ENCODE data around the gene PRCD. TPM values are rescaled to one million over a fixed set of nuclear protein-coding genes. Genes with fewer than 3 reads are reported as not detected.
"Not testable (repeated sequence)": the region's sequence is repeated elsewhere in the genome, so short reads cannot be mapped to it uniquely, and the experiment has no call there.

Gene PRCD
- total and polyA plus RNA-seq, 8 donors, result 0.55 to 7.3 (median 1.1) TPM

DNA sequence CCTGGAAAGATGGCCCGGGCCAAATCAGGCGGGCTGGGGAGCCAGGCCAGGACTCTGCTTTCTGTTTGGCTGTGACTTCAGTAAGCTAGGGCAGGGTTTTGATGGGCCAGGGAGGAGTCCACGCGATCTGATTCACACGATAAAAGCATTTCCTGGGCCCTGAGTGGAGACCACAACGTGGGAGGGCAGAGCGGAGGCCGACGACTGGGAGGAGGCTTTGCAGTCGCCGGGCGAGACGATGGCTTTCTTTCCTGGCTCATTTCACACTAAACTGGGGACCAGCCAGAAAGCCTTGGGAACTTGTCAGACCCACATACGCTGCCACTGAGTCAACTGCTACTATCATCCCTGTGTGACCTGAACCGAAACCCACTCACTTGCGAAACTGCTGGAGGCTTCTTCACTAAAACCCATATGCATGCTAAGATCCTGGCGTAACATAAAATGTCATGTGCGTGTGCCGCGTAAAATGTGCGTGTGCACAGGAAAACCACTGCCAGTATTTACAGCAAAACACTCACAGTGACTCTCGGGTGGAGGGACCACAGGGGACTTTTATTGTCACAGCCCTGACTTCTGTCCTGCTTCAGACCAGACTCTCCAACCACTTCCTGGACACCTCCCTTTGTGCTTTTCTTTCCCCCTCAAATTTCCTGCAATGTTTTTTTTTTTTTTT, 24.4 kb upstream of the PRCD start:
- no peak for TF ChIP-seq CTCF (IDR thresholded peaks at IDR 0.05)
- no peak overlapping the region for H3K4me3 ChIP-seq
- no peaks in the 10 kb centered on the region for H3K4me1 ChIP-seq

GRCh38 chr17:76517638-76518038, 22.2 kb upstream of the PRCD start:
- Histone ChIP-seq H3K4me3 (no peak overlapping the region), H3K36me3 (no peaks in the 10 kb centered on the region), H3K9me3 (no peaks in the 10 kb centered on the region), H3K27me3 (peaks cover 0 to 5% (median 0%) of the 10 kb centered on the region in 4 donors), H3K27ac (no peak overlapping the region), H3K4me1 (no peaks in the 10 kb centered on the region)
- FAIRE-seq (no peak), ATAC-seq (no peak), DNase-seq (no peak)
- TF ChIP-seq CTCF (IDR thresholded peaks at IDR 0.05), result no peak
- WGBS, 2 donors, result 81 to 89% methylated on average over 11 of the region's 11 CpGs
- intact Hi-C loops (cut with DNase I), result no loop called here

More for the DNA sequence above, 24.4 kb upstream of the PRCD start:
- H3K36me3 ChIP-seq, result no peaks in the 10 kb centered on the region
- FAIRE-seq, result no peak
- intact Hi-C loops (cut with DNase I), result no loop called here
- peak; percentile 47 to 68 (median 64) for ATAC-seq
- peak in 2 of 6 donors; percentile 38 to 61 for DNase-seq
- no peaks in the 10 kb centered on the region for H3K9me3 ChIP-seq
- H3K27ac ChIP-seq, result peak overlapping the region in 1 of 4 donors; percentile 39
- WGBS, 2 donors, result 79 to 83% methylated on average over 22 of the region's 22 CpGs
- H3K27me3 ChIP-seq, result no peaks in the 10 kb centered on the region

- intact Hi-C loops (cut with DNase I), result no loop called here
- H3K36me3 ChIP-seq, result no peaks in the 10 kb centered on the region
- FAIRE-seq (no peak), ATAC-seq (no peak), DNase-seq (no peak)
- no peaks in the 10 kb centered on the region for H3K9me3 ChIP-seq
- no peak for TF ChIP-seq CTCF (IDR thresholded peaks at IDR 0.05)
- no peak overlapping the region for H3K4me3 ChIP-seq
- peaks cover 0 to 5% (median 0%) of the 10 kb centered on the region in 4 donors for H3K27me3 ChIP-seq
- H3K4me1 ChIP-seq, result peaks cover 0 to 7% (median under 1%) of the 10 kb centered on the region in 3 donors
- WGBS, 2 donors, result 65 to 72% methylated on average over 15 of the region's 15 CpGs
- H3K27ac ChIP-seq, result no peak overlapping the region
Measured at GRCh38 chr17:76519048-76519966, 20.5 kb upstream of the PRCD start.

DNA sequence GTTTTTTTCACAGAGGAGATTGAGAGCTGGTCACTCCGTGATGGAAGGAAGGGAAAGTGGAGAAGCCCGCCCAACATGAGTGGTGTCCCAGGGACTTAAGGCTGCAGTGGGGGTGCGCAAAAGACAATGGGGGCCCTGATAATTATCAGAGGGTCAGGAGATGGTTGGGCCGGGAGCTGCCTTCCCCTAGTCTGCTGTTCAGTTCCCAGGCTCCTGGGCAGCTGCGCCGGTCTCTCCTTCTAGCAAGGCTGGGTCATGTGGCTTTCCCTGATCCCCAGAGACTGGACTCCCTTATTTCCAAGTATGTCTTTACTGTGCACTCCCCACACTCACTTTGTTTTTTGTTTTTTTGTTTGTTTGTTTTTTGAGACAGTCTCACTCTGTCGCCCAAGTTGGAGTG, 18.6 kb upstream of the PRCD start:
- Histone ChIP-seq H3K36me3 (no peaks in the 10 kb centered on the region), H3K4me3 (no peak overlapping the region), H3K4me1 (peaks cover 9 to 14% (median 10%) of the 10 kb centered on the region in 3 donors), H3K9me3 (no peaks in the 10 kb centered on the region), H3K27ac (no peak overlapping the region), H3K27me3 (peaks cover 0 to 5% (median 0%) of the 10 kb centered on the region in 4 donors)
- DNase-seq (no peak), ATAC-seq (no peak), FAIRE-seq (no peak)
- WGBS, 2 donors, result 76 to 77% methylated on average over 7 of the region's 7 CpGs
- TF ChIP-seq CTCF (IDR thresholded peaks at IDR 0.05), result no peak
- intact Hi-C loops (cut with DNase I), result loop anchor here in 2 of 3 donors (5.0 to 10.0 kb wide), 2 partner anchors 104 to 106 kb away; no protein-coding TSS in a partner anchor

DNA sequence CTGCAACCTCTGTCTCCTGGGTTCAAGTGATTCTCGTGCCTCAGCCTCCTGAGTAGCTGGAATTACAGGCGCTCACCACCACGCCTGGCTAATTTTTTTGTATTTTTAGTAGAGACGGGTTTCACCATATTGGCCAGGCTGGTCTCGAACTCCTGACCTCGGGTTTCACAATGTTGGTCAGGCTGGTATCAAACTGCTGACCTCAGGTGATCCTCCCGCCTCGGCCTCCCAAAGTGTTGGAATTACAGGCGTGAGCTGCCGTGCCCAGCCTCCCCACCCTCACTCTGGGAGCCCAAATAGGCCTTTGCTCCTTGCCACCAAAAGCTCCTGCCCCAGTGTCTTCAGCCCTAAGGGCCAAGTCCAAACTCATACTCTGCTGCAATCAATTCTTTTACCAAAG, 18.2 kb upstream of the PRCD start:
- H3K4me3 ChIP-seq, H3K27ac ChIP-seq, H3K36me3 ChIP-seq, FAIRE-seq, H3K27me3 ChIP-seq, H3K9me3 ChIP-seq, DNase-seq, ATAC-seq: not testable (repeated sequence)
- intact Hi-C loops (cut with DNase I), result loop anchor here in 2 of 3 donors (5.0 to 10.0 kb wide), 2 partner anchors 103 to 106 kb away; no protein-coding TSS in a partner anchor
- WGBS, 2 donors, result 59 to 71% methylated on average over 10 of the region's 10 CpGs
- H3K4me1 ChIP-seq, result peaks cover 9 to 14% (median 10%) of the 10 kb centered on the region in 3 donors

Measured in pancreas (tissue), 10 donors.